GM12878 (cell line): ENCODE data around the gene NCKAP5. TPM values are rescaled to one million over a fixed set of nuclear protein-coding genes. Genes with fewer than 3 reads are reported as not detected.

ENCODE experiments used
- ATAC-seq: fragments of 200-7000 bp; cut with Tn5 transposase; 3 replicates; pipeline ENCODE4 v1.9.1; 2020; ENCODE audit warnings: mild to moderate bottlenecking, moderate library complexity
- BruUV-seq: library from RNA; stranded (reverse); fragments of 400-500 nt; replicated peaks from 2 replicates; lab custom pipeline; 2021; lab: Mats Ljungman, UMichigan
- CTCF ChIA-PET: fragments of 300-600 bp; sonication (Branson Sonifier 250); formaldehyde crosslinking; extraction: SDS; loops from one replicate; lab custom pipeline; 2021; ENCODE audit warnings: inconsistent platforms; lab: Yijun Ruan, JAX
- POLR2A ChIA-PET: fragments of 350-600 bp; formaldehyde crosslinking; extraction: SDS; loops from one replicate; lab custom pipeline; 2021; ENCODE audit warnings: inconsistent platforms; lab: Charles Lee
- RAD21 ChIA-PET: fragments of 300-600 bp; sonication (Branson Sonifier 250); formaldehyde crosslinking; loops from one replicate; lab custom pipeline; 2023; ENCODE audit warnings: antibody characterized with exemption; ENCODE audit not compliant: unreplicated experiment; lab: Charles Lee
- SMC1A ChIA-PET: fragments of 300-600 bp; sonication (Branson Sonifier 250); formaldehyde crosslinking; loops from one replicate; lab custom pipeline; 2023; ENCODE audit not compliant: unreplicated experiment, uncharacterized antibody; lab: Charles Lee
- DNase-seq: peaks from one replicate; pipeline ENCODE4 v3.0.0-alpha.2; 2011; ENCODE audit warnings: low read depth, low spot score
- FAIRE-seq: peaks from 3 replicates; lab custom pipeline; 2011; peaks lifted over from hg19 to GRCh38; lab: Jason Lieb, UNC
- H2AFZ ChIP-seq: 2 replicates; pipeline ENCODE4 v1.6.0; 2011; ENCODE audit warnings: low read depth, low read length, control low read depth; ENCODE audit not compliant: control insufficient read depth
- H3K27ac ChIP-seq: 2 replicates; pipeline ENCODE4 v1.5.1; 2011; ENCODE audit warnings: control low read depth; ENCODE audit not compliant: control insufficient read depth, insufficient read depth
- H3K27me3 ChIP-seq, 2 experiments: replicated peaks in 1 of 2; 2 replicates each; pipeline versions ENCODE4 v1.6.0 to v1.6.1; 2011; ENCODE audit warnings: low read length in 1 of 2; ENCODE audit not compliant: control insufficient read depth in 2 of 2, insufficient read depth in 2 of 2
- H3K36me3 ChIP-seq, 2 experiments: 2 replicates each; pipeline ENCODE4 v1.5.1; 2011; ENCODE audit warnings: low read length in 1 of 2; ENCODE audit not compliant: control insufficient read depth in 2 of 2, insufficient read depth in 2 of 2
- H3K4me1 ChIP-seq: 2 replicates; pipeline ENCODE4 v1.6.1; 2011; ENCODE audit warnings: mild to moderate bottlenecking, low read length, moderate library complexity, mixed read lengths; ENCODE audit not compliant: control insufficient read depth, insufficient read depth
- H3K4me2 ChIP-seq: 2 replicates; pipeline ENCODE4 v1.6.0; 2011; ENCODE audit warnings: control low read depth; ENCODE audit not compliant: control insufficient read depth, insufficient read depth
- H3K4me3 ChIP-seq: fragments of 200-600 bp; sonication (generic); 2 replicates; pipeline ENCODE4 v1.5.1; 2016
- H3K79me2 ChIP-seq: 2 replicates; pipeline ENCODE4 v1.6.0; 2011; ENCODE audit warnings: low read length; ENCODE audit not compliant: control insufficient read depth, insufficient read depth
- H3K9ac ChIP-seq: 2 replicates; pipeline ENCODE4 v1.8.0; 2011; ENCODE audit warnings: low read length, control low read depth, mixed read lengths; ENCODE audit not compliant: control insufficient read depth, insufficient read depth
- H3K9me3 ChIP-seq: replicated peaks from 3 replicates; pipeline ENCODE4 v1.5.1; 2011; ENCODE audit warnings: mild to moderate bottlenecking, low read length; ENCODE audit not compliant: control insufficient read depth, insufficient read depth
- H4K20me1 ChIP-seq: 2 replicates; pipeline ENCODE4 v1.6.0; 2011; ENCODE audit not compliant: control insufficient read depth, insufficient read depth
- EP300 ChIP-seq, 2 experiments: fragments of 150-350 bp in 1 of 2; IDR thresholded peaks; 2 replicates each; pipeline ENCODE4 v1.6.1; 2011 to 2012; ENCODE audit warnings: low read depth in 2 of 2, low read length in 2 of 2, borderline replicate concordance in 1 of 2, improper control_type of control experiment in 1 of 2, inconsistent platforms in 1 of 2; ENCODE audit not compliant: control insufficient read depth in 1 of 2
- HCFC1 ChIP-seq: fragments of 150-350 bp; IDR thresholded peaks from 2 replicates; pipeline ENCODE4 v1.6.1; 2014; ENCODE audit warnings: low read length
- KLF5 ChIP-seq: fragments of 450-650 bp; IDR thresholded peaks from 2 replicates; pipeline ENCODE4 v1.6.1; 2014; ENCODE audit warnings: mild to moderate bottlenecking; ENCODE audit not compliant: partially characterized antibody
- RELA ChIP-seq: fragments of 450-650 bp; IDR thresholded peaks from 2 replicates; pipeline ENCODE4 v1.8.0; 2014; ENCODE audit warnings: borderline replicate concordance; ENCODE audit not compliant: partially characterized antibody
- ZNF217 ChIP-seq: fragments of 450-650 bp; IDR thresholded peaks from 2 replicates; pipeline ENCODE4 v1.6.1; 2017; ENCODE audit warnings: antibody characterized with exemption, mild to moderate bottlenecking
- ZNF592 ChIP-seq: fragments of 450-650 bp; IDR thresholded peaks from 2 replicates; pipeline ENCODE4 v1.6.1; 2017; ENCODE audit warnings: mild to moderate bottlenecking, moderate library complexity
- WGBS: methylation state at CpG from one replicate; pipeline ENCODE4 v1.1.6; 2016; ENCODE audit warnings: low lambda C conversion rate; ENCODE audit not compliant: insufficient replicate concordance, insufficient coverage; ENCODE audit errors: missing lambda C conversion rate; 5-methylcytosine and 5-hydroxymethylcytosine counted together
- in situ Hi-C: fragments of 300-500 bp; cut with MboI; formaldehyde crosslinking; loops from 9 replicates; pipeline ENCODE4 v1.14.3; 2018; ENCODE audit warnings: mixed read lengths
- intact Hi-C: fragments of 100-400 bp; cut with micrococcal nuclease; formaldehyde crosslinking; loops from one replicate; pipeline ENCODE4 v1.14.2; 2022; ENCODE audit not compliant: unreplicated experiment
- polyA plus RNA-seq, 11 experiments: library from polyadenylated mRNA; depleted of rRNA in 4 of 11; unstranded in 6 of 11; stranded (reverse) in 5 of 11; fragments of >200 nt; fragmentation: Nextera tagmentation in 4 of 11; fragmentation: Illumina TruSeq in 1 of 11; extraction: Ambion mirVana in 4 of 11; extraction: Trizol in 1 of 11; gene quantifications; 1 replicate in 1 of 11; 2 replicates in 10 of 11; pipeline versions ENCODE4 v1.2.1 to v1.2.3, GENCODE V29; 2011 to 2016; ENCODE audit warnings: inconsistent platforms in 2 of 11, missing spikeins in 2 of 11, low read depth in 1 of 11
- total RNA-seq, 4 experiments: library from RNA; depleted of rRNA in 3 of 4; stranded (reverse); fragments of >200 nt in 3 of 4; fragmentation: Illumina TruSeq in 1 of 4; extraction: Trizol in 1 of 4; gene quantifications; 2 replicates each; pipeline versions ENCODE4 v1.2.1 to v1.2.3, GENCODE V29; 2013 to 2021
- TF ChIP-seq, protein P1 (sequence below): fragments of 450-650 bp; IDR thresholded peaks from 2 replicates; pipeline ENCODE4 v1.6.1; 2017; ENCODE audit warnings: mild to moderate bottlenecking, moderate library complexity

NCKAP5 gene
- total and polyA plus RNA-seq, 10 of the 15 experiments (the other 5 are each of a cell fraction or from before 2014, with no cell fraction given), result 0.06 to 0.44 (median 0.16) TPM

GRCh38 chr2:133266926-133267590 lies 301.2 kb downstream of the NCKAP5 start:
- H3K27me3 ChIP-seq, result no peaks in the 10 kb centered on the region; a peak in 1 of 4 replicates
- no peak overlapping the region for H3K27ac ChIP-seq
- FAIRE-seq (no peak), ATAC-seq (no peak), DNase-seq (no peak)
- in situ Hi-C loops (no loop called here), intact Hi-C loops (no loop called here)
- RAD21 ChIA-PET, result no interaction called here
- no peaks in the 10 kb centered on the region for H3K79me2 ChIP-seq
- WGBS, result 1% methylated on average over 5 of the region's 17 CpGs
- H2AFZ ChIP-seq, result no peak overlapping the region
- no peaks in the 10 kb centered on the region for H4K20me1 ChIP-seq
- H3K9me3 ChIP-seq, result no peaks in the 10 kb centered on the region
- H3K4me2 ChIP-seq, result no peak overlapping the region
- POLR2A ChIA-PET, result no interaction called here
- SMC1A ChIA-PET, result interaction anchor here (1.3 kb wide), 1 partner anchor 12 kb away, joined by 4 read pairs; no protein-coding TSS in a partner anchor
- no TSS peak for BruUV-seq
- TF ChIP-seq HCFC1 (no peak), KLF5 (no peak), RELA (no peak), ZNF217 (no peak), ZNF592 (no peak), EP300 (IDR thresholded peaks at IDR 0.05; ENCODE audit: borderline replicate concordance in 1 of 2, control insufficient read depth in 1 of 2, low read depth in 2 of 2, low read length in 2 of 2) (no peak)
- TF ChIP-seq, protein P1, sequence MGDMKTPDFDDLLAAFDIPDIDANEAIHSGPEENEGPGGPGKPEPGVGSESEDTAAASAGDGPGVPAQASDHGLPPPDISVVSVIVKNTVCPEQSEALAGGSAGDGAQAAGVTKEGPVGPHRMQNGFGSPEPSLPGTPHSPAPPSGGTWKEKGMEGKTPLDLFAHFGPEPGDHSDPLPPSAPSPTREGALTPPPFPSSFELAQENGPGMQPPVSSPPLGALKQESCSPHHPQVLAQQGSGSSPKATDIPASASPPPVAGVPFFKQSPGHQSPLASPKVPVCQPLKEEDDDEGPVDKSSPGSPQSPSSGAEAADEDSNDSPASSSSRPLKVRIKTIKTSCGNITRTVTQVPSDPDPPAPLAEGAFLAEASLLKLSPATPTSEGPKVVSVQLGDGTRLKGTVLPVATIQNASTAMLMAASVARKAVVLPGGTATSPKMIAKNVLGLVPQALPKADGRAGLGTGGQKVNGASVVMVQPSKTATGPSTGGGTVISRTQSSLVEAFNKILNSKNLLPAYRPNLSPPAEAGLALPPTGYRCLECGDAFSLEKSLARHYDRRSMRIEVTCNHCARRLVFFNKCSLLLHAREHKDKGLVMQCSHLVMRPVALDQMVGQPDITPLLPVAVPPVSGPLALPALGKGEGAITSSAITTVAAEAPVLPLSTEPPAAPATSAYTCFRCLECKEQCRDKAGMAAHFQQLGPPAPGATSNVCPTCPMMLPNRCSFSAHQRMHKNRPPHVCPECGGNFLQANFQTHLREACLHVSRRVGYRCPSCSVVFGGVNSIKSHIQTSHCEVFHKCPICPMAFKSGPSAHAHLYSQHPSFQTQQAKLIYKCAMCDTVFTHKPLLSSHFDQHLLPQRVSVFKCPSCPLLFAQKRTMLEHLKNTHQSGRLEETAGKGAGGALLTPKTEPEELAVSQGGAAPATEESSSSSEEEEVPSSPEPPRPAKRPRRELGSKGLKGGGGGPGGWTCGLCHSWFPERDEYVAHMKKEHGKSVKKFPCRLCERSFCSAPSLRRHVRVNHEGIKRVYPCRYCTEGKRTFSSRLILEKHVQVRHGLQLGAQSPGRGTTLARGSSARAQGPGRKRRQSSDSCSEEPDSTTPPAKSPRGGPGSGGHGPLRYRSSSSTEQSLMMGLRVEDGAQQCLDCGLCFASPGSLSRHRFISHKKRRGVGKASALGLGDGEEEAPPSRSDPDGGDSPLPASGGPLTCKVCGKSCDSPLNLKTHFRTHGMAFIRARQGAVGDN, result no peak
- CTCF ChIA-PET, result interaction anchor here (1.6 kb wide), 1 partner anchor 294 kb away, joined by 6 read pairs; no protein-coding TSS in a partner anchor
- H3K36me3 ChIP-seq, result no peaks in the 10 kb centered on the region
- no peaks in the 10 kb centered on the region for H3K4me1 ChIP-seq
- H3K4me3 ChIP-seq, result no peak overlapping the region
- no peak overlapping the region for H3K9ac ChIP-seq
